Measurements from ENCODE around the gene ACTMAP. TPM values are rescaled to one million over a fixed set of nuclear protein-coding genes. Genes with fewer than 3 reads are reported as not detected.

ACTMAP gene
- total and polyA plus RNA-seq, 9 of the 15 experiments (the other 6 are each of a cell fraction or from before 2014, with no cell fraction given) = 1.7 to 16.6 (median 4.9) TPM

DNA sequence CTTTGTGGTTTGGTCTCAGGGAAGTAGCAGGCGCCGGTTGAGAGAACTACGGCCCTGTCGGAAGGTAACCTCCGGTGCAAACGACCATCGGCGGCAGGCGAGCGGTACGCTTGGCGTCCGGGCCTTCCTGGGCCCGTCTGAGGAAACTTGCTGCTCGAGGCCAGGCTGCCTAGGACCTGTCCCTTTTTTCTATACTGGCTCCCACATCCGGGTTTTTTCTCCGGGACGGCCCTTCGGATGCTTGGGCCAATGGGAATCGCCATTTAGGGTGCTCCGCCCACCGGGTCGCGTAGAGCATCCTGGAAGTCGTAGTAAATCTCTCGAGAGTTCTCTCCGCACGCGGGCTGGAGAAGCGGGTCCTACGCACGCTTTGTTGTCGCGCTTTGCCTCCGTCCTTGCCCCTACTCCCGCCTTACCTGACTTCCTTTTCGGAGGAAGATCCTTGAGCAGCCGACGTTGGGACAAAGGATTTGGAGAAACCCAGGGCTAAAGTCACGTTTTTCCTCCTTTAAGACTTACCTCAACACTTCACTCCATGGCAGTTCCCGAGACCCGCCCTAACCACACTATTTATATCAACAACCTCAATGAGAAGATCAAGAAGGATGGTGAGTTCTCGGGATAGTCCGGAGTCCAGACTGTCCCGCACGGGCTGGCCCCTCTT, 729 bp upstream of the ACTMAP start, which contains the start of gene SNRPA (continued):
- no peak for TF ChIP-seq SMARCA4 (IDR thresholded peaks at IDR 0.05)
- TF ChIP-seq ZNF253 (CRISPR knock-in tag; conservative IDR thresholded peaks at IDR 0.05) = no peak
- no peak for TF ChIP-seq PTRF (tag; IDR thresholded peaks at IDR 0.05)
- no peak for TF ChIP-seq EZH2 (IDR thresholded peaks at IDR 0.05; ENCODE audit: borderline replicate concordance, low read depth, low read length)
- no peak for TF ChIP-seq CBX3 (IDR thresholded peaks at IDR 0.05; ENCODE audit: borderline replicate concordance in 1 of 2, low read length in 2 of 2)
- no peak for TF ChIP-seq SRSF1 (IDR thresholded peaks at IDR 0.05; ENCODE audit: low read depth, low read length)
- TF ChIP-seq, protein P1, sequence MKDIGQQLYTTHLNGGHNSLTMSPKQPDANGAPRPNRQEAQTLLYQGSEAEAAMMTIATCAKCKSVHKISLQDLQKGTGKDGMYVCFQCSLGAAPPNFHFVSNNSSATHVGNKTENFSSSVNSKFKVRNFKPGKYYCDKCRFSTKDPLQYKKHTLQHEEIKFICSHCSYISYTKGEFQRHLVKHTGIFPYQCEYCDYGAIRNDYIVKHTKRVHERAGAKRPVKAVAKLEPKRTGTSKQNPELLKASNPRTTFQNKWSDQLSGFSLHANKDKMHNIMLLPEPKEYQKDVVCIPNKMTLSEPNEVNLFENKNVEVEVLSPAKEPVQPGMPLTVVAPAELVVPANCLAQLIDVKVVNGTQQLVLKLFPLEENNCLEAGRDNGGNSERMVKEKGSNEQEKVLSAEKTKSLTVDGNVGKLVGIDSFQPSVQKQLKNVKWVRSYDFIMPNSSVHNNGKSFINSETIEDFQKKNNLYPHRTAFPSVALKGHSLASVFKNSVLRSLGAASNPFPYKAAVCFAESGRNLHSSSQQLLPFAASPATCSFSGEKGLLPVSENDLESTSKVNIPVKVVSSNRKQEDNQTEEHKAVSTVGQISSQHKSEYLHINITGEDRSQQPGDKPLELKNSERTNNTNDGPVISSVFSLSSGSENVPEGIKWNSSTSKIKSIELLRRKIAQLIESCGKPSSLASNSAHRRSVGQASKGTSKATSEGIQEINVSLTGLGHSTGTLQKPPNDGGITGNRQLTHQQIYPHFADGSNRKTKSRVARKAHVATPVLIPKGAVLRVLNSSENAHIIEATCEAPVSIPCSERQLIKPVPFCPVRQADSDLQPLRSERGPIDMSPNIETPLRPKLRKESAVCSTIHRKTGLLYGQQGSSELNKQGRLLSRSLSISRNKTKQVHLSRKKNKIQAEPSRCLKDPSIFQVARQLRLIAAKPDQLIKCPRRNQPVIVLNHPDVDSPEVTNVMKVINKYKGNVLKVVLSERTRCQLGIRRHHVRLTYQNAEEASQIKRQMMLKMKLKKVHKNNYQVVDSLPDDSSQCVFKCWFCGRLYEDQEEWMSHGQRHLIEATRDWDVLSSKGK (CRISPR knock-in tag; IDR thresholded peaks at IDR 0.05) = no peak
- no peak for TF ChIP-seq CBFA2T2 (conservative IDR thresholded peaks at IDR 0.05)
- no peak for TF ChIP-seq STAG1 (CRISPR knock-in tag; IDR thresholded peaks at IDR 0.05; ENCODE audit: borderline replicate concordance)
- no peak for TF ChIP-seq ZNF766 (CRISPR knock-in tag; conservative IDR thresholded peaks at IDR 0.05)
- TF ChIP-seq CEBPG (CRISPR knock-in tag; IDR thresholded peaks at IDR 0.05) = no peak
- TF ChIP-seq CEBPG (tag; conservative IDR thresholded peaks at IDR 0.05 in 1 of 2, IDR thresholded peaks at IDR 0.05 in 1 of 2) = no peak
- TF ChIP-seq SETDB1 (IDR thresholded peaks at IDR 0.05; ENCODE audit: low read length) = no peak
- TF ChIP-seq, protein P2, sequence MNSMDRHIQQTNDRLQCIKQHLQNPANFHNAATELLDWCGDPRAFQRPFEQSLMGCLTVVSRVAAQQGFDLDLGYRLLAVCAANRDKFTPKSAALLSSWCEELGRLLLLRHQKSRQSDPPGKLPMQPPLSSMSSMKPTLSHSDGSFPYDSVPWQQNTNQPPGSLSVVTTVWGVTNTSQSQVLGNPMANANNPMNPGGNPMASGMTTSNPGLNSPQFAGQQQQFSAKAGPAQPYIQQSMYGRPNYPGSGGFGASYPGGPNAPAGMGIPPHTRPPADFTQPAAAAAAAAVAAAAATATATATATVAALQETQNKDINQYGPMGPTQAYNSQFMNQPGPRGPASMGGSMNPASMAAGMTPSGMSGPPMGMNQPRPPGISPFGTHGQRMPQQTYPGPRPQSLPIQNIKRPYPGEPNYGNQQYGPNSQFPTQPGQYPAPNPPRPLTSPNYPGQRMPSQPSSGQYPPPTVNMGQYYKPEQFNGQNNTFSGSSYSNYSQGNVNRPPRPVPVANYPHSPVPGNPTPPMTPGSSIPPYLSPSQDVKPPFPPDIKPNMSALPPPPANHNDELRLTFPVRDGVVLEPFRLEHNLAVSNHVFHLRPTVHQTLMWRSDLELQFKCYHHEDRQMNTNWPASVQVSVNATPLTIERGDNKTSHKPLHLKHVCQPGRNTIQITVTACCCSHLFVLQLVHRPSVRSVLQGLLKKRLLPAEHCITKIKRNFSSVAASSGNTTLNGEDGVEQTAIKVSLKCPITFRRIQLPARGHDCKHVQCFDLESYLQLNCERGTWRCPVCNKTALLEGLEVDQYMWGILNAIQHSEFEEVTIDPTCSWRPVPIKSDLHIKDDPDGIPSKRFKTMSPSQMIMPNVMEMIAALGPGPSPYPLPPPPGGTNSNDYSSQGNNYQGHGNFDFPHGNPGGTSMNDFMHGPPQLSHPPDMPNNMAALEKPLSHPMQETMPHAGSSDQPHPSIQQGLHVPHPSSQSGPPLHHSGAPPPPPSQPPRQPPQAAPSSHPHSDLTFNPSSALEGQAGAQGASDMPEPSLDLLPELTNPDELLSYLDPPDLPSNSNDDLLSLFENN (IDR thresholded peaks at IDR 0.05; ENCODE audit: low read depth in 2 of 2, low read length in 2 of 2) = no peak
- TF ChIP-seq, protein P3, sequence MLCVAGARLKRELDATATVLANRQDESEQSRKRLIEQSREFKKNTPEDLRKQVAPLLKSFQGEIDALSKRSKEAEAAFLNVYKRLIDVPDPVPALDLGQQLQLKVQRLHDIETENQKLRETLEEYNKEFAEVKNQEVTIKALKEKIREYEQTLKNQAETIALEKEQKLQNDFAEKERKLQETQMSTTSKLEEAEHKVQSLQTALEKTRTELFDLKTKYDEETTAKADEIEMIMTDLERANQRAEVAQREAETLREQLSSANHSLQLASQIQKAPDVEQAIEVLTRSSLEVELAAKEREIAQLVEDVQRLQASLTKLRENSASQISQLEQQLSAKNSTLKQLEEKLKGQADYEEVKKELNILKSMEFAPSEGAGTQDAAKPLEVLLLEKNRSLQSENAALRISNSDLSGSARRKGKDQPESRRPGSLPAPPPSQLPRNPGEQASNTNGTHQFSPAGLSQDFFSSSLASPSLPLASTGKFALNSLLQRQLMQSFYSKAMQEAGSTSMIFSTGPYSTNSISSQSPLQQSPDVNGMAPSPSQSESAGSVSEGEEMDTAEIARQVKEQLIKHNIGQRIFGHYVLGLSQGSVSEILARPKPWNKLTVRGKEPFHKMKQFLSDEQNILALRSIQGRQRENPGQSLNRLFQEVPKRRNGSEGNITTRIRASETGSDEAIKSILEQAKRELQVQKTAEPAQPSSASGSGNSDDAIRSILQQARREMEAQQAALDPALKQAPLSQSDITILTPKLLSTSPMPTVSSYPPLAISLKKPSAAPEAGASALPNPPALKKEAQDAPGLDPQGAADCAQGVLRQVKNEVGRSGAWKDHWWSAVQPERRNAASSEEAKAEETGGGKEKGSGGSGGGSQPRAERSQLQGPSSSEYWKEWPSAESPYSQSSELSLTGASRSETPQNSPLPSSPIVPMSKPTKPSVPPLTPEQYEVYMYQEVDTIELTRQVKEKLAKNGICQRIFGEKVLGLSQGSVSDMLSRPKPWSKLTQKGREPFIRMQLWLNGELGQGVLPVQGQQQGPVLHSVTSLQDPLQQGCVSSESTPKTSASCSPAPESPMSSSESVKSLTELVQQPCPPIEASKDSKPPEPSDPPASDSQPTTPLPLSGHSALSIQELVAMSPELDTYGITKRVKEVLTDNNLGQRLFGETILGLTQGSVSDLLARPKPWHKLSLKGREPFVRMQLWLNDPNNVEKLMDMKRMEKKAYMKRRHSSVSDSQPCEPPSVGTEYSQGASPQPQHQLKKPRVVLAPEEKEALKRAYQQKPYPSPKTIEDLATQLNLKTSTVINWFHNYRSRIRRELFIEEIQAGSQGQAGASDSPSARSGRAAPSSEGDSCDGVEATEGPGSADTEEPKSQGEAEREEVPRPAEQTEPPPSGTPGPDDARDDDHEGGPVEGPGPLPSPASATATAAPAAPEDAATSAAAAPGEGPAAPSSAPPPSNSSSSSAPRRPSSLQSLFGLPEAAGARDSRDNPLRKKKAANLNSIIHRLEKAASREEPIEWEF (CRISPR knock-in tag; IDR thresholded peaks at IDR 0.05) = no peak
- TF ChIP-seq TEAD2 (tag; IDR thresholded peaks at IDR 0.05) = no peak

Measured in K562 (cell line).